ENCODE data around the gene FAM13C.

Gene FAM13C

GRCh38 chr10:59346321-59346720 lies 16.0 kb downstream of the FAM13C start:
- TF ChIP-seq, protein P1, sequence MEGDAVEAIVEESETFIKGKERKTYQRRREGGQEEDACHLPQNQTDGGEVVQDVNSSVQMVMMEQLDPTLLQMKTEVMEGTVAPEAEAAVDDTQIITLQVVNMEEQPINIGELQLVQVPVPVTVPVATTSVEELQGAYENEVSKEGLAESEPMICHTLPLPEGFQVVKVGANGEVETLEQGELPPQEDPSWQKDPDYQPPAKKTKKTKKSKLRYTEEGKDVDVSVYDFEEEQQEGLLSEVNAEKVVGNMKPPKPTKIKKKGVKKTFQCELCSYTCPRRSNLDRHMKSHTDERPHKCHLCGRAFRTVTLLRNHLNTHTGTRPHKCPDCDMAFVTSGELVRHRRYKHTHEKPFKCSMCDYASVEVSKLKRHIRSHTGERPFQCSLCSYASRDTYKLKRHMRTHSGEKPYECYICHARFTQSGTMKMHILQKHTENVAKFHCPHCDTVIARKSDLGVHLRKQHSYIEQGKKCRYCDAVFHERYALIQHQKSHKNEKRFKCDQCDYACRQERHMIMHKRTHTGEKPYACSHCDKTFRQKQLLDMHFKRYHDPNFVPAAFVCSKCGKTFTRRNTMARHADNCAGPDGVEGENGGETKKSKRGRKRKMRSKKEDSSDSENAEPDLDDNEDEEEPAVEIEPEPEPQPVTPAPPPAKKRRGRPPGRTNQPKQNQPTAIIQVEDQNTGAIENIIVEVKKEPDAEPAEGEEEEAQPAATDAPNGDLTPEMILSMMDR (conservative IDR thresholded peaks at IDR 0.05; ENCODE audit: low read length): no peak
- DNase-seq (ENCODE audit: low read depth): no peak
- H3K4me3 ChIP-seq (ENCODE audit: low read length): no peak overlapping the region

DNA sequence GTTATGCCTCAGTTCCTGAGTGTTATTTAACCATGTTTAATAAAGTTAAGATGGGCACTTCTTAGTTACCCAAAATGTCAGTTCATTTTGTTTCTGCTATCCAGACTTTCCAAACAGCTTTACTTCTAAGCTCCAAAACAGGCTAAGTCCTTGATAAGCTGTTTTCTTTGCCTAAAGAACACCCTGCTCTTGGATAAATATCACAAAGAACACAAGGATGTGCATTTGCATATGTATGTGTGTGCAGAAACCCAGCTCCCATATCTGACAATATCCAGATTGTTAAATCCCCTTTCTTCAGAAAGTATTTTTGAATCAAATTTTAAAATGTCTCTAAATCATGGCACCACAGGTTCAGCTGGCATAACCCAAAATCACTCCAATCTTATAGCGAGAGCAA lies 19.6 kb downstream of the FAM13C start:
- TF ChIP-seq, protein P1 (conservative IDR thresholded peaks at IDR 0.05; ENCODE audit: low read length): no peak
- H3K4me3 ChIP-seq (ENCODE audit: low read length): no peak overlapping the region
- no peak for DNase-seq (ENCODE audit: low read depth)

- TF ChIP-seq, protein P1 (conservative IDR thresholded peaks at IDR 0.05; ENCODE audit: low read length): no peak
- no peak overlapping the region for H3K4me3 ChIP-seq (ENCODE audit: low read length)
- DNase-seq (ENCODE audit: low read depth): no peak
Measured at GRCh38 chr10:59342000-59342399, 20.3 kb downstream of the FAM13C start.

DNA sequence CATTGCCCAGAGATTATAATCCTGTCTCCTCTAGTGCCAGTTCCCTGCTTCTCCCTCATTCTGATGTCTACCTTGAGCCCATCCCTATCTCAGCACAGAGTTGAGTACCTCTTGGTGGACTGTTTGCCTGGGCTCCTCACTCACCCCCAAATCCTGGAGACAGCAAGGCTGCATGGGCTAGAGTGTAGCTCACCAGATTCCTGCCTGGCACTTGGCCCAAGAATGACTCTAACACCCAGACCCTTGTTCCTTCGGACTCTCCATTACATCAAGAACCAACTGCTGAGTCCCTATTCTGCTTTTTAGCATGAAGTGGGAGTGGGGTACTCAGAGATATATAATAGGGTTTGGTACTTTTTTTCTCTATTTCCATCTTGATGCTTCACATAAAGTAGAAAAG lies 22.1 kb downstream of the FAM13C start:
- no peak for DNase-seq (ENCODE audit: low read depth)
- no peak overlapping the region for H3K4me3 ChIP-seq (ENCODE audit: low read length)
- TF ChIP-seq, protein P1 (conservative IDR thresholded peaks at IDR 0.05; ENCODE audit: low read length): no peak

GRCh38 chr10:59339351-59339750 lies 23.0 kb downstream of the FAM13C start:
- DNase-seq (ENCODE audit: low read depth): no peak
- H3K4me3 ChIP-seq (ENCODE audit: low read length): no peak overlapping the region
- TF ChIP-seq, protein P1 (conservative IDR thresholded peaks at IDR 0.05; ENCODE audit: low read length): no peak

DNA sequence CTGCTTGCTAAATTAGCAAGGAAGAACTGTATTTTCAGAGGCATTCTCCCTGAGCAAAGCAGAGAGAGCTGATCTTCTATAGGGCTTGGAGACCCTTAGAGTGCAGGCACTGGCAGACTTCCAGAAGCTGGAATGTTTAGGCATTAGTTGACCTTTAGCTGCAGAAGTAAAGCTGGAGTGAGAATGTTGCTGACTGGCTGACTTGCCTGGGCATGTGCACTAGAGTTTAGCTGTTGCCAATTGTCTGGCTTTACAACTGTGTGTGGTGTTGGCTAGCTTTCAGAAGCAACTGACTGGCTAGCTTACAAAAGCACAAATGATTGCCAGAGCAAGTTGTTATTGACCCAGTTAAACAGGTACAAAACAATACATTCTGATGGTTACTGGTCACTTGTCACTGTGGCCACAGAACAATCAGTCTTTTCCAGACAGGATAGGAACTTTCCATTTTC lies 25.1 kb downstream of the FAM13C start:
- H3K4me3 ChIP-seq (ENCODE audit: low read length): no peak overlapping the region
- DNase-seq (ENCODE audit: low read depth): peak; percentile 85
- TF ChIP-seq, protein P1 (conservative IDR thresholded peaks at IDR 0.05; ENCODE audit: low read length): no peak

- peak; percentile 89 for DNase-seq (ENCODE audit: low read depth)
- TF ChIP-seq, protein P1 (conservative IDR thresholded peaks at IDR 0.05; ENCODE audit: low read length): no peak
- no peak overlapping the region for H3K4me3 ChIP-seq (ENCODE audit: low read length)
Measured at GRCh38 chr10:59336632-59337031, 25.7 kb downstream of the FAM13C start.
